Activated CD4-positive, alpha-beta T cell treated with anti-CD3 and anti-CD28 coated beads, Interleukin-2, amount 10 ng/mL, durations not matched to agents 7 days and 5 days (primary cell): ENCODE measurements around the gene LAMA2. TPM values are rescaled to one million over a fixed set of nuclear protein-coding genes. Genes with fewer than 3 reads are reported as not detected.
"Not testable (repeated sequence)": the region's sequence is repeated elsewhere in the genome, so short reads cannot be mapped to it uniquely, and the experiment has no call there.

Source experiments
- CTCF ChIA-PET: fragments of 350-600 bp; sonication (Branson Sonifier 250); formaldehyde crosslinking; loops from one replicate; lab custom pipeline; 2021; ENCODE audit warnings: antibody characterized with exemption; lab: Charles Lee
- POLR2A ChIA-PET: fragments of 350-600 bp; sonication (Branson Sonifier 250); formaldehyde crosslinking; loops from one replicate; lab custom pipeline; 2021; ENCODE audit warnings: antibody characterized with exemption; lab: Charles Lee
- DNase-seq: peaks from one replicate; pipeline ENCODE4 v3.0.0-alpha.2; 2020
- H3K27ac Mint-ChIP-seq: one replicate; pipeline ENCODE4 v1.8.0; 2021; ENCODE audit warnings: mild to moderate bottlenecking, moderate library complexity, mixed read lengths
- H3K27me3 Mint-ChIP-seq: one replicate; pipeline ENCODE4 v1.8.0; 2021; ENCODE audit warnings: mixed read lengths
- H3K36me3 Mint-ChIP-seq: one replicate; pipeline ENCODE4 v1.8.0; 2021; ENCODE audit warnings: low read depth, mixed read lengths
- H3K4me1 Mint-ChIP-seq: one replicate; pipeline ENCODE4 v1.8.0; 2021; ENCODE audit warnings: mixed read lengths
- H3K4me3 Mint-ChIP-seq: one replicate; pipeline ENCODE4 v1.8.0; 2021; ENCODE audit warnings: mild to moderate bottlenecking, moderate library complexity, mixed read lengths
- H3K9me3 Mint-ChIP-seq: one replicate; pipeline ENCODE4 v1.8.0; 2021; ENCODE audit warnings: mixed read lengths
- total RNA-seq, 2 experiments: library from RNA; stranded (reverse); gene quantifications; one replicate each; pipeline ENCODE4 v1.2.3, GENCODE V29; 2021

The LAMA2 gene
- total RNA-seq, 2 experiments from 2014 or later: 0.02 to 0.05 TPM

DNA sequence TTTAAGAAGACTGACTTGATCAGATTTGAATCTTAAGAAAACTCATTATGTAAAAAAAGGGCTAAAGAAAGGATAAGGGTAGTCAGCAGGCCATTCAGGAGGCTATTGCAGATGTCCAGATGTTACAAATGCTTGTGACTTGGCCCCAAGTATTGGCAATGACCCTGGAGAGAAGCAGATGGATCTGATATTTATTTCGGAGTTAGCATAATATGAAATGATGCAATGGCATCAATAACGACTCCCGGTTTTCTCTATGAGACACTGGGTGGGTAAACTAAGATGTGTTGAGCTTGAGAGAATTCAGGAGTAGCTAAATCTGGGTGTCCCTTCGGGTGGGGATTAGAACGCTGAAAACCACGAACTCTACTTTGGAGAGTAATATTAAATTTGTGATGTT lies 149.7 kb downstream of the LAMA2 start:
- H3K9me3 Mint-ChIP-seq: no peaks in the 10 kb centered on the region
- H3K4me3 Mint-ChIP-seq: no peak overlapping the region
- DNase-seq: no peak
- no peaks in the 10 kb centered on the region for H3K36me3 Mint-ChIP-seq
- H3K27me3 Mint-ChIP-seq: no peaks in the 10 kb centered on the region
- ChIA-PET CTCF (no interaction called here), POLR2A (no interaction called here)
- no peak overlapping the region for H3K27ac Mint-ChIP-seq
- H3K4me1 Mint-ChIP-seq: no peaks in the 10 kb centered on the region

DNA sequence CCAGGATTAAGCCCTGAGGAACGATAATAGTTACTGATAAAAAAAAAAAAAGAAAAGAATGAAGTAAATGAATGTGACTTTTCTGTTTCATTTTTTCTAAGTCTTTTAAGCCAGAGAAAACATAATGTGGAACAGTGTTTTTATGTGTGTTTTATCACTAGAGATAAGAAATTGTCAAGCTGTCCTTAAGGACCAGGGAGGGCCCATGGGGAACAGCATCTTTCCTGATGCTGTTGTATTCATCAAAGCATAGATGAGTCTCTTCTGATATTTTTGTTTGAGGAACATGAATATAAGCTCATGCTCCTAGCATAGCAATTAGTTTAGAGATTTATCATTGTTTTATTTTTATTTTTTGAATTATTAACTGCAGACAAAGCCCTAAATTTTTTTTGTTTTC lies 150.2 kb downstream of the LAMA2 start:
- H3K27ac Mint-ChIP-seq: no peak overlapping the region
- CTCF ChIA-PET: no interaction called here
- H3K36me3 Mint-ChIP-seq: no peaks in the 10 kb centered on the region
- no peaks in the 10 kb centered on the region for H3K27me3 Mint-ChIP-seq
- H3K4me3 Mint-ChIP-seq: no peak overlapping the region
- H3K9me3 Mint-ChIP-seq: no peaks in the 10 kb centered on the region
- H3K4me1 Mint-ChIP-seq: no peaks in the 10 kb centered on the region
- POLR2A ChIA-PET: no interaction called here
- no peak for DNase-seq

DNA sequence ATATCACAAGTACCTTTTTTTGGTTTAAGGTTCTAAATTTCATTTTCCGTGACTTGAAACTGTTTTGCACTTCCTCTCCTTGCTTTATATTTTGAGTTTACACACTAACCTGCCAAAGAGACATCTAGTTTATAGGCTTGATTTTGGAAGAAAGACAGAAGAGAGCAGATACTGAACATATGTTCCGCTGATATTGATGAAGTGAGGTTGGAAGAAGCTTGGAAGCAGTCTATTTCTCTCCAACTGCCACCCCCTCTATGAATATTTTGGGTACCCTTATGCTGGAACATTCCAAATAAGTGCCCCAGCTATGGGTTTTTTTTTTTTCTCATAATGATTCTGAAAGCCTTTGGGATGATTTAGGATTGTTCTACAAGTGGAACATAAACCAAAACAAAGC lies 150.6 kb downstream of the LAMA2 start:
- Mint-ChIP-seq H3K4me3 (no peak overlapping the region), H3K27me3 (no peaks in the 10 kb centered on the region), H3K27ac (no peak overlapping the region), H3K9me3 (no peaks in the 10 kb centered on the region), H3K4me1 (no peaks in the 10 kb centered on the region), H3K36me3 (no peaks in the 10 kb centered on the region)
- ChIA-PET CTCF (no interaction called here), POLR2A (no interaction called here)
- DNase-seq: no peak

DNA sequence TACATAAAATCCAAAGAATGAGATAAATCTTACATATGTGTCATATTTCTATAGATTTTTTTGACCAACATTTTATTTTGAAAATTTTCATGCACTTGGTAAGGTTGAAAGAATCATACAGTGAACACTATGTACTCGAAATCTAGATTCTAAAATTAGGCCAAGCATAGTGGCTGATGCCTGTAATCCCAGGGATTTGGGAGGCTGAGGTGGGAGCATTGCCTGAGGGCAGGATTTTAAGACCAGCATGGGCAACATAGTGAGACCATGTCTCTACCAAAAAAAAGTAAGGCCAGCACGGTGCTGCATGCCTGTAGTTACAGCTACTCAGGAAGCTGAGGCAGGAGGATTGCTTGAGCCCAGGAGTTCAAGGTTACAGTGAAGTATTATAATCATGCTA lies 158.6 kb downstream of the LAMA2 start:
- Mint-ChIP-seq H3K27ac (no peak overlapping the region), H3K36me3 (no peaks in the 10 kb centered on the region), H3K4me3 (no peak overlapping the region), H3K4me1 (no peaks in the 10 kb centered on the region), H3K27me3 (no peaks in the 10 kb centered on the region), H3K9me3 (no peaks in the 10 kb centered on the region)
- ChIA-PET CTCF (no interaction called here), POLR2A (no interaction called here)
- DNase-seq: no peak

DNA sequence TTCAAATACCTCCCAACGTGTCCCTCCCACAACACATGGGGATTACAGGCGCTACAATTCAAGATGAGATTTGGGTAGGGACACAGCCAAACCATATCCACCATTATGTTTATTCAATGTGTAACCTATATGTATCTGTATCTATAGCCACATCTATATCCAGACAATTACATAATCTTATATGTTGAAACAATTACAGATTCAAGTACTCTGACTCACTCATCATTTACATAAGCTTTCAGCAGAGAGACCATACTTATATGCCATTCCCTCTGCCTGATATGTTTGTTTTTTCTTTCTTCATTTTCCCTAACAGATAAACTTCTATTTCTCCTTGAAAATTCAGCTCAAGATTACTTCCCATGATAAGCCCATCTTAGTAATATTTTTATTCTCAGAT lies 163.6 kb downstream of the LAMA2 start:
- Mint-ChIP-seq H3K27me3 (no peaks in the 10 kb centered on the region), H3K36me3 (no peaks in the 10 kb centered on the region), H3K27ac (no peak overlapping the region), H3K4me3 (no peak overlapping the region), H3K9me3 (no peaks in the 10 kb centered on the region), H3K4me1 (no peaks in the 10 kb centered on the region)
- no peak for DNase-seq
- ChIA-PET CTCF (no interaction called here), POLR2A (no interaction called here)

DNA sequence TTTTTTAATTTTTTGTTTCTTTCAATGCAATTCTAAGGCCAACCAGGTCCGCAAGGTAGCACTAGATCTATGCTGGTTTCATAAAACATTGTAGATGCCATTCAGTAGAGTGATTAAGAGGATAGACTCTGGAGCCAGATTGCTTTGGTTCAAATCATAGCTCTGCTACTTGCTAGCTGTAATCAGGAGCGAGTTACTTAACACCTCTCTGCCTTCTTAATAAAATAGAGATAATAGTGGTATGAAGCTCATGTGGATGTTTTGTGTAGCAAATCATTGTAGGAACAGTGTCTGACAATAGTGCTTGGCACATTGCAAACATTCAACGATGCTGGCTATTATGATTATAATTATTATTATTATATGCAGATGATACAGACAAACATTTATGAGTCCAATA lies 164.9 kb downstream of the LAMA2 start:
- no peaks in the 10 kb centered on the region for H3K27me3 Mint-ChIP-seq
- POLR2A ChIA-PET: no interaction called here
- no peaks in the 10 kb centered on the region for H3K4me1 Mint-ChIP-seq
- no peak overlapping the region for H3K27ac Mint-ChIP-seq
- no peak for DNase-seq
- H3K9me3 Mint-ChIP-seq: no peaks in the 10 kb centered on the region
- H3K36me3 Mint-ChIP-seq: no peaks in the 10 kb centered on the region
- CTCF ChIA-PET: no interaction called here
- H3K4me3 Mint-ChIP-seq: no peak overlapping the region

DNA sequence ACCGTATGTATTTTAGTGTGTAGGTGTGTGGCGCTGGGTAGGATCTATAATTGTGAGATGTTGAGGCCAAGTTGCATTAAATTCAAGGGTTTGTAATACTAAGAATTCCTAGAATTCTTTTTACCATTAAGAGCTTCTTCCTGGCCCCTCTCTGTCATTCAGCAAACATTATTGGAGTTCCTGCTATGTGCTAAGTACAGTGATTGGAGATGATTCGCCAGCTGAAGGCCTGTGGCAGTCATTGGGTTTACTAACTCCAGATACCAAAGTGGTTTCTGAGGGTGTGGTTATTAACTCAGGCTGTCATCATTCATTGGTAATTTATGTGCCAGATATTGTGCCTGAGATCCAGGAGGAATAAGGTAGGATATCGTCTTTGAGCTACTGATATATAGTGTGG lies 167.1 kb downstream of the LAMA2 start:
- ChIA-PET POLR2A (no interaction called here), CTCF (no interaction called here)
- Mint-ChIP-seq H3K9me3 (no peaks in the 10 kb centered on the region), H3K27me3 (no peaks in the 10 kb centered on the region), H3K4me1 (no peaks in the 10 kb centered on the region), H3K27ac (no peak overlapping the region), H3K36me3 (no peaks in the 10 kb centered on the region), H3K4me3 (no peak overlapping the region)
- DNase-seq: no peak

DNA sequence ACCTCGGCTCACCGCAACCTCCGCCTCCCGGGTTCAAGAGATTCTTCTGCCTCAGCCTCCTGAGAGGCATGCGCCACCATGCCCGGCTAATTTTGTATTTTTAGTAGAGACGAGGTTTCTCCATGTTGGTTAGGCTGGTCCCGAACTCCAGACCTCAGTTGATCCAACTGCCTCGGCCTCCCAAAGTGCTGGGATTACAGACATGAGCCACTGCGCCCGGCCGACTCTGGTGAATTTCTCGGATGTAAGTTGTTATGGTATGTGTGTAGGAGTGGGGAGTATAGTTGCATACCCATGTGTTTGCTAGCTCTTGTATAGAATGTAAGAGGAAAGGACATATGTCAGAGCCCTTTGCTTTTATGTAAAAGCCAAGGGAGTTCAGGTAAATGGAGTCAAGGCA lies 170.2 kb downstream of the LAMA2 start:
- POLR2A ChIA-PET, H3K4me3 Mint-ChIP-seq, H3K36me3 Mint-ChIP-seq, CTCF ChIA-PET, DNase-seq, H3K4me1 Mint-ChIP-seq, H3K27ac Mint-ChIP-seq, H3K27me3 Mint-ChIP-seq, H3K9me3 Mint-ChIP-seq: not testable (repeated sequence)

DNA sequence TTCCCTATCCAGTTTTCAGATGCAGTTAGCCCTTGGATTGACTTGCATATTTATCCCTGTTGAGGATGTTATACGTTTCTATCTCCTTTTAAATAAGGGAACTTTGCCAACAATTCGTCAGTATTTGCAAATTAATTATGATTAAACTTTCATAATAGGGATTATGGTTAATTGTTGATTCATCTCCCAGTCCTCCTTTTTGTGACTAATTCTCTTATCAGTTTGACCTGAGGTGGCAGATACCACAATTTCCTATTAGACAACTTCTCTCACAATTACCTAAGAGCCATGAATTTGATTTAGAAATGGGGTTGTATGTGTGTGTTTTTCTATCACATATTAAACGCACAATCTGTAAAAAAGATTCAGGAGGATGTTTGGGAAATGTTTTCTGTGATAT lies 172.9 kb downstream of the LAMA2 start:
- Mint-ChIP-seq H3K27me3 (no peaks in the 10 kb centered on the region), H3K27ac (no peak overlapping the region), H3K4me1 (no peaks in the 10 kb centered on the region), H3K36me3 (no peaks in the 10 kb centered on the region), H3K9me3 (no peaks in the 10 kb centered on the region), H3K4me3 (no peak overlapping the region)
- ChIA-PET CTCF (no interaction called here), POLR2A (no interaction called here)
- DNase-seq: no peak

DNA sequence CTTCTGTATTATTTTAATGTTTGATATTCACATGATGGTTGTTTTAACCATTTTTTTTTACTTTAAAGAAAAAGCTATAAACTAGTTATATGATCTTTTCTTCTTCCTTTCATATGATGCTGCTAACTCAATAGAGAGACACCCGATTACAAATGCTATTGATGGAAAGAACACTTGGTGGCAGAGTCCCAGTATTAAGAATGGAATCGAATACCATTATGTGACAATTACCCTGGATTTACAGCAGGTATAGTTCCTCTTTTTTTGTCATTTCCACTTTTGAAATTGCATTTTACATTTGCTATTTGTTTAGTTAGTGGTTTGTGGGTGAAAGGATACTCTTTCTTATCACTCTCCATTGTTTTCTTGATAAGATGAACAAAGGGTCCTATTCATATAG lies 176.7 kb downstream of the LAMA2 start:
- no peaks in the 10 kb centered on the region for H3K9me3 Mint-ChIP-seq
- H3K27ac Mint-ChIP-seq: no peak overlapping the region
- H3K4me1 Mint-ChIP-seq: no peaks in the 10 kb centered on the region
- H3K36me3 Mint-ChIP-seq: no peaks in the 10 kb centered on the region
- ChIA-PET POLR2A (no interaction called here), CTCF (no interaction called here)
- H3K4me3 Mint-ChIP-seq: no peak overlapping the region
- H3K27me3 Mint-ChIP-seq: no peaks in the 10 kb centered on the region
- no peak for DNase-seq

DNA sequence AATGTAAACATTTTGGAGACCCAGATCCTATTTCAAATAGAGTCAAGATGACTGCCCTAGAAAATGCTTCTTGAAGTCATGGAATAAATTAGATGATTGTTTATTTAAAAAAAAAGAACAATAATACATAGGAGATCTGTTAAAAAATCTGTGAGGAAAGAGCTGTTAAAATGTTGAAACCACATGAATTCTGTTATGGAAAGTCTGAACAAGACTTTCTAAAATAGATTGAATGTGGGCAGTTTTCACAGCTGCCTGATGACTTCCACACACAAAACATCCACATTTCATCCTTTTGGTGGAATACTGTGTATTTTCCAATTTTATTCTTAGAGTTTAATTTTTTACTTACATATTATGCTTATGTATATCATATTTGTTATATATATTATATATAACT lies 186.1 kb downstream of the LAMA2 start:
- ChIA-PET POLR2A (no interaction called here), CTCF (no interaction called here)
- Mint-ChIP-seq H3K9me3 (no peaks in the 10 kb centered on the region), H3K4me3 (no peak overlapping the region), H3K27ac (no peak overlapping the region), H3K4me1 (no peaks in the 10 kb centered on the region), H3K36me3 (no peaks in the 10 kb centered on the region), H3K27me3 (no peaks in the 10 kb centered on the region)
- no peak for DNase-seq

DNA sequence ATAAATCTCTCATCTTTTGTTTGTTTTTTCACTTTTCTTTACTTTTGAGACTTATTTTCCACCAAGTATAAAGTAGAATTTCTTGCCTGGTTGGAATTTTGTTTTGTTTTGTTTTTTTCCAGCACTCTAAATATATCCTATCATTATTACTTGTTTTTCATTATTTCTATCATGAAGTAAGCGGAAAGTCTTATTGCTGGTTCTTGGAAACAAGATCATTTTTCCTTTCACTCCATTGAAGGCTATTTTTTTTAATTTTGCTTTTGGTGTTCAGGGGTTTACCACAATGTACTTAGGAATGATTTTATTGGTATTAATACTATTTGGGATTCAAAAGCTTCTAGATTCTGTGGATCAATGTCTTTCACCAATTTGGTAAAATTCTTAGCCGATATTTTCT lies 190.1 kb downstream of the LAMA2 start:
- Mint-ChIP-seq H3K27me3 (no peaks in the 10 kb centered on the region), H3K4me3 (no peak overlapping the region)
- CTCF ChIA-PET: no interaction called here

DNA sequence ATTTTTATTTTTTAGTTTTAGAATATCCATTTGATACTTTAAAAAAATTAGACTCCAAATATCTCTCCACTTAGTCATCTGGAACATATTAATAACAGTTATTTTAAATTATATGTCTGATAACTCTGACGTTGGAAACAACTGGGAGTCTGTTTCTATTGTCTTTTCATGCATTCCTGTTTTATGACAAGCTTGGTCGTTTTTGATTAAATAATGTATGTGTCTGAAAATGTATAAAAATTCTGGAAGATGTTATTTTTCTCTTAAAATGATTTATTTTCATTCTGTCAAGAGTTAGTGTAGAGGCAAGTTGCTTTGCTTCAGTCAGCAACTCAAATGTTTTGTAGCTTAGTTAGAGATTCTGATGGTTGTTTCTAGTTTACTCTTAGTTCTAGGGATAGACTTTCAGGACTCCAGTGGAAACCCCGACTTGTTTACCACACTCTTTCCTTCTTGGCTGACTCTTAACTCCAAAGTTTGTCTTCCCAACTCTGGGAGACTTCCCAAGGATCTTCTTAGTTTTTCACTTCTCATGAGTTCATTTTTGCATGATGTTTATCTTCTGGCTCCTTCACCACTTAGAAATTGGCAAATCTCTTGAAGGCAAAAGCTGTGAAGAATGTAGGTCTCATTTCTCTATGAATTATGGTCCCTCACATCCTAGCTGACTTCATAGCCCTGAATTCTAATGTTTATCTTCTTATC lies 190.9 kb downstream of the LAMA2 start:
- ChIA-PET POLR2A (no interaction called here), CTCF (no interaction called here)
- Mint-ChIP-seq H3K4me1 (no peaks in the 10 kb centered on the region), H3K27me3 (no peaks in the 10 kb centered on the region), H3K4me3 (no peak overlapping the region), H3K27ac (no peak overlapping the region), H3K36me3 (no peaks in the 10 kb centered on the region), H3K9me3 (no peaks in the 10 kb centered on the region)
- DNase-seq: no peak

More for the DNA sequence above, 190.1 kb downstream of the LAMA2 start:
- Mint-ChIP-seq H3K9me3 (no peaks in the 10 kb centered on the region), H3K4me1 (no peaks in the 10 kb centered on the region), H3K27ac (no peak overlapping the region), H3K36me3 (no peaks in the 10 kb centered on the region)
- POLR2A ChIA-PET: no interaction called here
- no peak for DNase-seq

DNA sequence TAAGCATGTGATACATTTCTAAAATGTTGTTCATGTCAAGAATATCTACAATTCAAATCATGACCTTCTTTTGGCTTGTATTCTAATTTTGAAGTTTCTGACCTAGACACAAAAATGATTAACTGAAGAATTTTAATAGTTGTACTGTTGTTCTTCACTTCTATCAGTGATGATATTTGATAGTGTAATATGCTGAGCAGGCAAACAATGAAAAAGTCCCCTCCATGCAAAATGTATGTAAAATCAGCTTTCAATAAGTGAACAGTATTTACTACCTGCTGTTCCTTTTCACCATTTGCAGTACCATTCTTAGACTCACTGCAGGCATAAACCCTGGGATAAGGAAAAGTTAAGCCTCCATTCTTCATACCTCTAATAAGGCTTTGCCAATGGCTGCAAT lies 201.5 kb downstream of the LAMA2 start:
- H3K27me3 Mint-ChIP-seq: peaks cover 3% of the 10 kb centered on the region
- no peaks in the 10 kb centered on the region for H3K36me3 Mint-ChIP-seq
- CTCF ChIA-PET: no interaction called here
- H3K4me1 Mint-ChIP-seq: no peaks in the 10 kb centered on the region
- no peak overlapping the region for H3K4me3 Mint-ChIP-seq
- POLR2A ChIA-PET: no interaction called here
- H3K27ac Mint-ChIP-seq: no peak overlapping the region
- no peak for DNase-seq
- no peaks in the 10 kb centered on the region for H3K9me3 Mint-ChIP-seq
